GM21526 (cell line): Measurements from ENCODE around the gene NR1H4.
"Not testable (repeated sequence)": the region's sequence is repeated elsewhere in the genome, so short reads cannot be mapped to it uniquely, and the experiment has no call there.

Source experiments
- ATAC-seq: cut with Tn5 transposase; IDR thresholded peaks from one replicate; pipeline ENCODE4 v1.9.1; 2021; ENCODE audit warnings: moderate library complexity; ENCODE audit not compliant: unreplicated experiment, low FRiP score

NR1H4 gene

GRCh38 chr12:100564905-100565467 lies 91.3 kb downstream of the NR1H4 start:
- no peak for ATAC-seq

- no peak for ATAC-seq
Observed at GRCh38 chr12:100565987-100566545, 92.4 kb downstream of the NR1H4 start.

GRCh38 chr12:100566887-100567637 lies 93.4 kb downstream of the NR1H4 start:
- peak; percentile 99 for ATAC-seq

GRCh38 chr12:100567945-100568344 lies 94.3 kb downstream of the NR1H4 start:
- no peak for ATAC-seq

- no peak for ATAC-seq
Observed at GRCh38 chr12:100572184-100572583, 98.5 kb downstream of the NR1H4 start.

- peak; percentile 98 for ATAC-seq
Observed at GRCh38 chr12:100573292-100574186, 99.9 kb downstream of the NR1H4 start, which contains the start of gene GAS2L3. TSS of gene GAS2L3 (plus strand) at chr12:100573684. CDS start at chr12:100594905, 21,221 bp downstream.

GRCh38 chr12:100574187-100575074 lies 100.8 kb downstream of the NR1H4 start:
- ATAC-seq: no peak

- no peak for ATAC-seq
Observed at GRCh38 chr12:100576331-100577036, 102.8 kb downstream of the NR1H4 start.

GRCh38 chr12:100578923-100579322 lies 105.3 kb downstream of the NR1H4 start:
- ATAC-seq: no peak

- no peak for ATAC-seq
Observed at GRCh38 chr12:100579844-100580243, 106.2 kb downstream of the NR1H4 start.

GRCh38 chr12:100584256-100584655 lies 110.6 kb downstream of the NR1H4 start:
- no peak for ATAC-seq

- no peak for ATAC-seq
Observed at GRCh38 chr12:100591979-100592378, 118.3 kb downstream of the NR1H4 start.

- no peak for ATAC-seq
Observed at GRCh38 chr12:100593490-100593889, 119.8 kb downstream of the NR1H4 start.

- ATAC-seq: no peak
Observed at GRCh38 chr12:100601626-100602025, 128.0 kb downstream of the NR1H4 start.

GRCh38 chr12:100602997-100603396 lies 129.3 kb downstream of the NR1H4 start:
- ATAC-seq: not testable (repeated sequence)

- no peak for ATAC-seq
Observed at GRCh38 chr12:100608776-100609175, 135.1 kb downstream of the NR1H4 start.

- no peak for ATAC-seq
Observed at GRCh38 chr12:100610666-100611430, 137.2 kb downstream of the NR1H4 start.

GRCh38 chr12:100612606-100613005 lies 138.9 kb downstream of the NR1H4 start:
- ATAC-seq: no peak
